ENCODE results near the gene TTLL8.
"Not testable (repeated sequence)": the region's sequence is repeated elsewhere in the genome, so short reads cannot be mapped to it uniquely, and the experiment has no call there.

The TTLL8 gene

DNA sequence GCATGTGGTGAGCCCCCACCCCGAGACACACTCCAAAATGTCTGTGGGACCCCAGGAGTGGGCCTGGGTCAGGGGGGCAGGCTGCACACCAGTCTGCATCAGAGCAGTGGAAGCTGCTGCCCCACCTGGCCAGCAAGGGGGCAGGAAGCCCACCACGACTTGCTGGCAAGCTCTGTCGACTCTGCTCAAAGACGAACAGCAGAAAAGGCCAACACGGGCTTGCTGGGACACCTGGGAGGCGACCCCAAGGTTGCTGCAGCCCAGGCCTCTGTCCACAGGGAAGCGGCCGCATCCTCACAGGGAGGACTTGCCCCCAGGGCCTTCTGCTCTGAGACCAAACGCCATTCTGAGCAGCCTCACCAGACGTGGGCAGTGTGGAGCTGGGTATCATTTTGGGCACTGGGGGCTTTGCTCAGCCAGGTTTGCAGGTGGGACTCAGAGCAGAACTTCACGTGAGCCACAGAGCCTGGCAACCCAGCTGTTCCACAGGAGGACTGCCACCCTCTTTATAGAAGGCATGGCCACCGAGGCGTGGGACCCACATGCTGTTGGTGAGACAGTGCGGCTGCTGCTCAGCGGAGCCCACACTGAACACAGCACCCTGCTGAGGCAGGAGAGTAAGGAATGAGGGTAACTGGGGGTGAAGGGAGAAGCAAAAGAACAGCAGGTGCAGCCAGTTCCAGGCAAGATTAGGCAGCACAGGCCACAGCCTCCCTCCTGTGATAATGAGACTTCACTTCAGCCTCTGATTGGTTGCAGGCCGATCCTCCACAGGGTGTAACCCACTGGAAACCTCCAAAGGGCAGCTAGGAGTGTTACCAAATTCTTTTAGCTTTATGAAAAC, 56.5 kb downstream of the TTLL8 start:
- DNase-seq (ENCODE audit: low spot score): no peak

DNA sequence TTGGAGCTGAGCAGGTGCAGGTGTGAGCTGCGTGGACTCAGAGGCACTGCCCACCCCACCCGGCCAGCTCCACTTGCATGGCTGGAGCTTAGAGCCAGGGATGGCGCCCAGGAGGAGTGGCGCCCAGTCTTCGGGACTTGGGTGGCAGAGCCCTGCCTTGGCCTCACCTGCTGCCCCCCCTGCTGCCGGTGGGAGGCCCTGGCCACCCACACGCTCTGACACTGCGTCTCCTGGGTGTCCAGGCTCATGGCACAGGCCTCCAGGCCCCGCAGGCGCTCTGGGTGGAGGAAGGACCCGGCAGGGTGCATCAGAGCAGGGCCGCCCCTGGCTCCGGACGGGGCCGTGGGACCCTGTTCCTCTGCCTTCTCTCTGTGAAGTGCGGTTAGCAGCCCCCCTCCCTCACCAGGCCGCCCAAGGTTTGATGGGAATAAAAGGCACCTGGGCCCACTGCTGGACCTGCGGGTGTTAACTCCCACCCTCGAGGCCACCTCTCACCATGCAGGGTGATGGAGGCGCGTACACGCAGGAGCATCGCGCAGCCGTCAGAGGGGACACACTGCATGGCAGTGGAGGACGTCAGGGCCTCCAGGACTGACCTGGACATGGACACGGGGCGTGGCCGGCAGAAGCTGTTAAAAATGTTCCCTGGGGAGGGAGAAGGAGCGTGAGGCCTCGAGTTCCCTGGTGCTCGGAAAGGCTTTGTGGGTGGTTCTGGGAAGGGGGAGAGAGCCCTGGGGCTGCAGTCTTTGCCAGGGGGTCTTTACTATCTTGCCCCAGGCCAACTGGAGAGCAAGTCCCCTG, 57.3 kb downstream of the TTLL8 start:
- no peak for DNase-seq (ENCODE audit: low spot score)

DNA sequence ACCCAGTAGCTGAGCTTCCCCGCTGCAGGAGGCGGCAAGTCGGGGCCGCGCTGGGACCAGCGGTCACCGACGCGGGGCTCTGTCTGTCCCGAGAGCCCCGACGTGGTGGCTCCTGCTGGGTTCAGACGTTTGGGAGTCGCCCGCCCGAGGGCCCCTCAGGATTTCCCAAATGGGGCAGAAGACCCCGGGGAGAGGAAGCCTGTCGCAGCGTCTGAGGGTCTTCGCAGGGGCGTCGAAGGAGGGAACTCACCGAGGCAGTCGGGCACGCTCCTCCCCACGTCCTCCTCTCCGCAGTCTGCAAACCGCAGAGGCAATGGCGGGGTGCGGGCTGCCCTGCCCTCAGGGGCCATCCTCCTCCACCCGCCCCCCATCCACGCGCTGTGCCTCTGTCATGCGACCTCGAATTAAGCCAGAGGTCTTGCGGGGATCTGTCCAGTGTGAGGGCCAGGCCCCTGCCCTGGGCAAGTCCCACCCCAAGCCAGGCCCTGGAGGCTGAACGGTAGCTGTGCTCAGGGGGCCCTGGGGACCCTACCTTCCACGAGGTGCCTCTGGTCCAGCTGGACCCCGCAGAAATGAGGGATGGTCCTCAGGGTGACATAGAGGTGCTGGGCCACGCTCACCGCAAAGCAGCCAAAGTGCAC, 58.0 kb downstream of the TTLL8 start:
- no peak for DNase-seq (ENCODE audit: low spot score)

- DNase-seq (ENCODE audit: low spot score): no peak
Observed at GRCh38 chr22:49999063-49999945, 58.8 kb downstream of the TTLL8 start.

DNA sequence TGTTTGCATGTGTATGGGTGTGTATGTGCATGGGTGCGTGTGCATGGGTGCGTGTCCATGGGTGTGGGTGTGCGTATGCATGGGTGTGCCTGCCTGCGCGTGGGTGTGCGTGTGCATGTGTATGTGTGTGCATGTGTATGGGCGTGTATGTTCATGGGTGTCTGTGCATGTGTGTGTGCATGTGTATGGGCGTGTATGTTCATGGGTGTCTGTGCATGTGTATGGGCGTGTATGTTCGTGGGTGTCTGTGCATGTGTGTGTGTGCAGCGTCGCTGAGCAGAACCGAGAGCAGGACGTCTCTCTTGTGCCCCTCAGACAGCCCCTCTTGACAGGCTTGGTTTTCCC, 59.4 kb downstream of the TTLL8 start:
- no peak for DNase-seq (ENCODE audit: low spot score)

DNA sequence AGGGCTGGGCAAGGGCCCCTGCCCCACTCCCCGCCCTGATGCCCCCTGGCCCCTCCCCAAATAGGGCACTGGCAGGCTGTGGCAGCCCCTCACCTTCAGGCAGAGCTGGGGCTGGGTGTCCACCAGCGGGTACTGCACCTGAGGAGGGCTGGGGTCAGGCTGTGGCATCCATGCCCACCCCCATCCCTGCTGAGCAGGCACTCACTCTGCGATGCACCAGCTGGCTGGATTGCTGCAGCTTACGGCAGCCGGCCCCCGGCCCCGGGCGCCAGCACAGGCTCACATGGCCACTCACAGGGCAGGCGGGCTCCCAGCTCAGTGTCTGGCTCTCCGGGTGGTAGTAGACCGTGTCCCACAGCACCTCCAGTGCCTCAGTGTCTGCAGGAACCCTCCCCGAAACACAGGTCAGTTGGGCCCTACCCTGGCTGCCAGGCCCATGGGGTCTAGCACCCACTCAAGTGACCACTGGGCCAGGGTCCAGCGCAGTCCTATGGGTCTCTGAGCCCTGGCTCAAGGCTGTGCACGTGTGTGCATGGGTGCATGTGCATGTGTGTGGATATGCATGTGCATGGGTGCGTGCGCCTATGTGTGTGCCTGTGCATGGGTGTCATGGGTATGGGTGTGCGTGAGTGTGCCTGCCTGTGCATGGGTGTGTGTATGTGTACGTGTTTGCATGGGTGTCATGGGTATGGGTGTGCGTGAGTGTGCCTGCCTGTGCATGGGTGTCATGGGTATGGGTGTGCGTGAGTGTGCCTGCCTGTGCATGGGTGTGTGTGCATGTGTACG, 60.0 kb downstream of the TTLL8 start:
- no peak for DNase-seq (ENCODE audit: low spot score)

- DNase-seq (ENCODE audit: low spot score): no peak
Observed at GRCh38 chr22:49997251-49997599, 60.9 kb downstream of the TTLL8 start.

DNA sequence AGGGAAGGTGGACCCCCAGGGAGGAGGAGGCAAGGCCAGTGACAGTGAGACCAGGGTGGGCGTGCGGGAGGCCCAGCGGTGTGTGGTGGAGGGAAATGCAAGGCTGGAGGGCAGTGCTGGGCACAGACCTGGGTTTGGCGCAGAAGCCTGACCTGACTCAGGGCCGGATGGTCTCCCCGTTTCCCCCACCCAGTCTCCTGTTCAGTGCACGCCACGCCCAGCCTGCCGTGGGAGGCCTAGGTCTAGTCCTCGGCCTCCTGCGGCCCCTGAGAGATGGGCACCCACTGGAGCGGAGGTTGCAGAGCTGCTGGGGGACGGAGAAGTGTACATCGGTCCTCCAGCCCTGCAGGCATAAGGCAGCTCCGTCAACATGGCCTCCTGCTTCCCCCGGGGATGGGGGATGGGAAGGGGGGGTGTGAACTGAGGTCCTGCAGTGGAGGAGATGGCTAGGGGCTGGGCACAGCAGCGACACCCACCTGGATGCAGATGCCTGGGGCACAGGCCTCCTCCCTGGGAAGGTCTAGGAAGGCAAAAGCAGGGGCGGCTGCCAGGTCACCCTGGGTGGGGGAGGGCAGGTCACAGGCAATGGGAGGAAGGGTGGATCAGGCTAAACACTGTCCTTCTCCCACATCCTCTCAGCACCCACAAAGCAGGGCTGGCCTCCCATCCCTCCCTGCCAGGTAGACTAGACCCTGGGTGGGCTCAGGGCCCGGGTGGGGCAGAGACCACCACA, 61.4 kb downstream of the TTLL8 start:
- DNase-seq (ENCODE audit: low spot score): no peak

- DNase-seq (ENCODE audit: low spot score): no peak
Observed at GRCh38 chr22:49996119-49996517, 62.0 kb downstream of the TTLL8 start.

- DNase-seq (ENCODE audit: low spot score): no peak
Observed at GRCh38 chr22:49995361-49996118, 62.6 kb downstream of the TTLL8 start.

- DNase-seq (ENCODE audit: low spot score): no peak
Observed at GRCh38 chr22:49995041-49995360, 63.1 kb downstream of the TTLL8 start.

GRCh38 chr22:49994361-49995040, 63.6 kb downstream of the TTLL8 start:
- DNase-seq (ENCODE audit: low spot score): no peak

DNA sequence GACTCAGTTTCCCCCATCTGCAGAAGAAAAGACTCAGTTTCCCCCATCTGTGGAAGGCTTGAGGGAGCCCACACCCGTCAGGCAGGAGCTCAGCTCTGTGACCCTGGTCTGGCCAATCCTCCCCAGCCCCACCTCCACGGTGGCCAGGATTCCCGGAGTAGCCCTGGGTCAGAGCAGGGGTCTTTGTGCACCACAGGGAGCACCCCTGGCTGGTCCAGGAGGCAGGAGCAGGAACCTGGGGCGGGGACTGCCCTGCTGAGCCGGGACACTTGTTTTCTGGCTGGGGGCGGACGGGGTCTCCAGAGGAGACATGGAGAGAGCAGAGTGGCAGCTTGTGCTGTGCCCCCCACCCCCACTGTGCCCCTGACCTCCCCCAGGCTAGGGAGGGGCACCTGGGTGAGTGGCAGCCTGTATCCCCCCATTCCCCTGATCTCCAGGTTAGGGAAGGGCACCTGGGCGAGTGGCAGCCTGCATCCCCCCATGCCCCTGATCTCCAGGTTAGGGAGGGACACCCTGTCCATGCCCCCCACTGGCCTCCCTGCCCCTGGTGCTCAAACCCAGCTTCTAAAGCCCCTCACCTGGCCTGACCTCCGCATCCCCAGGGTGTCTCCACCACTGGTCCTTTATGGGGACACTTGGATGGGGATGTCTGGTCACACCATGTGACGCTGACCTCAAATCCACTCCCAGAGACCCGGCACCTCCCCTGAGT, 64.3 kb downstream of the TTLL8 start:
- DNase-seq (ENCODE audit: low spot score): no peak

DNA sequence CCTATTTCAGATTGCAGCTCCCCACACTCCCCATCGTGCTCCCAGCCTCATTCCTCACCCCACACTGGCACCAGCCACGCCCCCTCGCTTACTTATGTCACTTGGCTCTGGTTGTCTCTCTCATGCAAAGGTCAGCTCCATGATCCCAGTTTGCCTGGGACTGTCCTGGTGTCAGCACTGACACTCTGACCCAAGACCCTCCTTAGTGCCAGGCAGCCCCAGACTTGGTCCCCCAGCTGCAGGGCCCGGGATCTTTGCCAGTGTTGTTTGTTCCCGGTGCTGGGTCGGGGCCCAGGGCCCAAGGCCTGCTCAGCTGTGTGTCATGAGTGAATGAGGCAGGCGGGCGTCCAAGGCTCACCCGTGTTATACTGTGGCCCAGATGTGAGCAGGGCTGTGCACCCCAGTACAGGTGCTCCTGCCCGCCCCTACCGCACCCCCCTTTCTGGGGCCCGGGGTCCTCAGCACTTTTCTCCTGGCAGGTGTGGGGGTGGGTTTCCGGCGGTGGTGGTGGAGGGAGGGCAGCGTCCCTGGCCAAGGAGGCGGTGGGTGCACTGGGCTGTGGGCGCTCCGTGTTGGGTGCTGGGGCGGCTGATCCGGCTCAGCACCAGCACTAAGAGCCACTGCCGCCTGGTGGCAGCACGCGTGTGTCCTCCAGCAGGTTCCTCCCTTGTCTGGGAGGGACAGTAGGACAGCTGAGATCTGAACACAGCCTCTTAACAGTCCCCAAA, 65.0 kb downstream of the TTLL8 start:
- peak; percentile 51 for DNase-seq (ENCODE audit: low spot score)

GRCh38 chr22:49991907-49992533, 66.1 kb downstream of the TTLL8 start:
- no peak for DNase-seq (ENCODE audit: low spot score)

DNA sequence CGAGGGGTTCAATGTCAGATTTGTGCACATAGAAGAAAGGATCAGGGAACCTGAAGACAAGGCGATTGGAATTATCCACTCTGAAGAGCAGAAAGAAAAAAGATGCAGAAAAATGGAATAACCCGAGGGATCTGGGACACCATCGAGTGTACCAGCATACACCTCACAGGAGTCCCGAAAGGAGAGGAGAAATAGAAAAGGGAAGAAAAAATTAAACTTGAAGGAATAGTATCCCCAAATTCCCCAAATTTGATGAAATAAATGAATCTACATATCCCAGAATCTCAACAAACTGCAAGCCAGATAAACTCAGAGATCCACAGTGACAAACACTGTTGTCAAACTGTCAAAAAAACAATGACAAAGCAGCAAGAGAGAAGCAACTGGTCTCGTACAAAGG, 66.9 kb downstream of the TTLL8 start:
- DNase-seq (ENCODE audit: low spot score): no peak

DNA sequence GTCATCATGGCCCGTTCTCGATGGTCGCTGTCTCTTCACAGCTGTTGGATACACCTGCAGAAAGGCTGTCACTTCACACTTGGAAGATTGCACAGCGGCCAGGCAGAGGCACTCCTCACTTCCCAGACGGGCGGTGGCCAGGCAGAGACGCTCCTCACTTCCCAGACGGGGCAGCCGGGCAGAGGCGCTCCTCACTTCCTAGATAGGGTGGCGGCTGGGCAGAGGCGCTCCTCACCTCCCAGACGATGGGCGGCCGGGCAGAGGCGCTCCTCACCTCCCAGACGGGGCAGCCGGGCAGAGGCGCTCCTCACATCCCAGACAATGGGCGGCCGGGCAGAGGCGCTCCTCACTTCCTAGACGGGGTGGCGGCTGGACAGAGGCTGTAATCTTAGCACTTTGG, 68.3 kb downstream of the TTLL8 start:
- DNase-seq (ENCODE audit: low spot score): not testable (repeated sequence)

- DNase-seq (ENCODE audit: low spot score): no peak
Observed at GRCh38 chr22:49986325-49986724, 71.8 kb downstream of the TTLL8 start.

Measured in LoVo (cell line).